HepG2 (cell line): Measurements from ENCODE around the gene SLAMF9. TPM values are rescaled to one million over a fixed set of nuclear protein-coding genes. Genes with fewer than 3 reads are reported as not detected.
A peak's percentile ranks its signal among the peaks of the same experiment; 100 is the strongest.

Experiments used
- AFF4 ChIP-seq: sonication (generic); formaldehyde crosslinking; IDR thresholded peaks from 2 replicates; pipeline ENCODE4 v1.4.0; 2020; ENCODE audit warnings: missing genetic modification reagents
- GLMP ChIP-seq: sonication (generic); formaldehyde crosslinking; IDR thresholded peaks from 2 replicates; pipeline ENCODE4 v1.9.0; 2021; ENCODE audit warnings: missing genetic modification reagents, mild to moderate bottlenecking, borderline replicate concordance
- GRHL1 ChIP-seq: sonication (generic); formaldehyde crosslinking; conservative IDR thresholded peaks from 2 replicates; pipeline ENCODE4 v1.8.0; 2022; ENCODE audit warnings: missing genetic modification reagents
- HNF1B ChIP-seq: sonication (generic); formaldehyde crosslinking; IDR thresholded peaks from 2 replicates; pipeline ENCODE4 v1.5.1; 2020; ENCODE audit warnings: mild to moderate bottlenecking, moderate library complexity, missing genetic modification reagents
- JDP2 ChIP-seq: sonication (generic); formaldehyde crosslinking; IDR thresholded peaks from 2 replicates; pipeline ENCODE4 v1.8.1; 2022; ENCODE audit warnings: missing genetic modification reagents, borderline replicate concordance
- LBX2 ChIP-seq: sonication (generic); formaldehyde crosslinking; IDR thresholded peaks from 2 replicates; pipeline ENCODE4 v1.5.0; 2020; ENCODE audit warnings: missing genetic modification reagents, mild to moderate bottlenecking, borderline replicate concordance
- MXD3 ChIP-seq: IDR thresholded peaks from 2 replicates; pipeline ENCODE4 v1.6.1; 2016; ENCODE audit warnings: mild to moderate bottlenecking, missing biosample characterization, missing genetic modification reagents
- NCOR1 ChIP-seq: fragments of 200-600 bp; sonication (generic); IDR thresholded peaks from 2 replicates; pipeline ENCODE4 v1.7.0; 2017; ENCODE audit warnings: antibody characterized with exemption, low read length, borderline replicate concordance
- PHF20 ChIP-seq: sonication (generic); formaldehyde crosslinking; IDR thresholded peaks from 2 replicates; pipeline ENCODE4 v1.5.0; 2020; ENCODE audit warnings: mild to moderate bottlenecking, missing genetic modification reagents
- RELA ChIP-seq: sonication (generic); formaldehyde crosslinking; IDR thresholded peaks from 2 replicates; pipeline ENCODE4 v1.4.0; 2020; ENCODE audit warnings: missing genetic modification reagents
- SPEN ChIP-seq: sonication (generic); formaldehyde crosslinking; IDR thresholded peaks from 2 replicates; pipeline ENCODE4 v1.5.1; 2020; ENCODE audit warnings: low read depth, mild to moderate bottlenecking, missing genetic modification reagents
- TCF7L2 ChIP-seq: IDR thresholded peaks from 2 replicates; pipeline ENCODE4 v1.6.1; 2011; ENCODE audit warnings: mild to moderate bottlenecking, low read depth, low read length, moderate library complexity
- TP53 ChIP-seq: sonication (generic); formaldehyde crosslinking; conservative IDR thresholded peaks from 2 replicates; pipeline ENCODE4 v1.4.0; 2020; ENCODE audit warnings: missing genetic modification reagents
- ZBTB1 ChIP-seq: sonication (generic); formaldehyde crosslinking; IDR thresholded peaks from 2 replicates; pipeline ENCODE4 v1.4.0; 2020; ENCODE audit warnings: missing genetic modification reagents, borderline replicate concordance
- ZBTB34 ChIP-seq: sonication (generic); formaldehyde crosslinking; IDR thresholded peaks from 2 replicates; pipeline ENCODE4 v1.8.0; 2022; ENCODE audit warnings: mild to moderate bottlenecking, missing genetic modification reagents
- ZKSCAN1 ChIP-seq: fragments of 150-350 bp; IDR thresholded peaks from 2 replicates; pipeline ENCODE4 v1.6.1; 2014; ENCODE audit warnings: low read length
- ZNF160 ChIP-seq: sonication (generic); formaldehyde crosslinking; IDR thresholded peaks from 2 replicates; pipeline ENCODE4 v1.8.0; 2022; ENCODE audit warnings: mild to moderate bottlenecking, inconsistent platforms, missing genetic modification reagents
- ZNF552 ChIP-seq: sonication (generic); formaldehyde crosslinking; IDR thresholded peaks from 2 replicates; pipeline ENCODE4 v1.9.0; 2022; ENCODE audit warnings: missing genetic modification reagents, mild to moderate bottlenecking, borderline replicate concordance
- ZNF776 ChIP-seq: sonication (generic); formaldehyde crosslinking; IDR thresholded peaks from 2 replicates; pipeline ENCODE4 v1.4.0; 2020; ENCODE audit warnings: mild to moderate bottlenecking, missing genetic modification reagents
- ZSCAN9 ChIP-seq: IDR thresholded peaks from 2 replicates; pipeline ENCODE4 v1.6.1; 2016; ENCODE audit warnings: borderline replicate concordance
- polyA plus RNA-seq, 8 experiments: library from polyadenylated mRNA; depleted of rRNA in 3 of 8; stranded (reverse) in 7 of 8; unstranded in 1 of 8; fragments of >200 nt; fragmentation: Illumina TruSeq in 4 of 8; extraction: Trizol in 4 of 8; gene quantifications; 2 replicates each; pipeline versions ENCODE4 v1.2.1 to v1.2.3, GENCODE V29; 2011 to 2016; ENCODE audit warnings: low read depth in 4 of 8, missing spikeins in 1 of 8, mixed read lengths in 1 of 8; ENCODE audit not compliant: insufficient read depth in 1 of 8
- total RNA-seq, 5 experiments: library from RNA; depleted of rRNA; stranded (reverse); fragments of >200 nt; fragmentation: Illumina TruSeq; extraction: Trizol; gene quantifications; 2 replicates each; pipeline ENCODE4 v1.2.3, GENCODE V29; 2016; ENCODE audit warnings: low read depth in 1 of 5

The SLAMF9 gene
- total and polyA plus RNA-seq, 2 of the 13 experiments (the other 11 are each of a cell fraction or from before 2014, with no cell fraction given) = 0.82 TPM; not detected in 1

GRCh38 chr1:159970932-159971342 lies 16.9 kb upstream of the SLAMF9 start (continued):
- TF ChIP-seq GRHL1 (CRISPR knock-in tag) = no peak
- TF ChIP-seq HNF1B = peak; percentile 70
- 0 out of 2 replicates have a peak, but pooled peaks have one; percentile 57 for TF ChIP-seq ZBTB34
- no peak for TF ChIP-seq RELA (CRISPR knock-in tag)
- TF ChIP-seq ZNF776 (CRISPR knock-in tag) = no peak
- peak; percentile 77; the same call in 1 of the 2 replicates for TF ChIP-seq NCOR1
- TF ChIP-seq ZNF552 (CRISPR knock-in tag) = no peak
- peak; percentile 38; the same call in 1 of the 2 replicates for TF ChIP-seq SPEN
- no peak for TF ChIP-seq TCF7L2
- no peak for TF ChIP-seq ZNF160 (CRISPR knock-in tag)
- peak; percentile 75; the same call in 1 of the 2 replicates for TF ChIP-seq ZSCAN9 (CRISPR knock-in tag)
- no peak for TF ChIP-seq JDP2
- TF ChIP-seq AFF4 (CRISPR knock-in tag) = no peak
- TF ChIP-seq ZKSCAN1 = no peak
- no peak for TF ChIP-seq ZBTB1 (CRISPR knock-in tag)
- no peak for TF ChIP-seq TP53 (CRISPR knock-in tag)
- TF ChIP-seq MXD3 (CRISPR knock-in tag) = peak; percentile 34; the same call in 1 of the 2 replicates
- TF ChIP-seq LBX2 (CRISPR knock-in tag) = no peak
- TF ChIP-seq PHF20 (CRISPR knock-in tag) = no peak
- TF ChIP-seq GLMP = no peak
